GM19452 (cell line): ENCODE data around the gene ZNF530.
A peak's percentile ranks its signal among the peaks of the same experiment; 100 is the strongest.

ENCODE experiments used
- ATAC-seq: cut with Tn5 transposase; IDR thresholded peaks from one replicate; pipeline ENCODE4 v1.9.1; 2021; ENCODE audit not compliant: unreplicated experiment

Gene ZNF530

GRCh38 chr19:57613941-57614743, 14.5 kb downstream of the ZNF530 start, which contains the start of gene ZNF134:
TSS of gene ZNF134 (plus strand) at chr19:57614242. CDS start at chr19:57619469, 5,227 bp downstream.
- peak; percentile 97 for ATAC-seq

- no peak for ATAC-seq
These were observed 15.7 kb downstream of the ZNF530 start for GRCh38 chr19:57615346-57615745.

- ATAC-seq = no peak
These were observed 21.1 kb downstream of the ZNF530 start for GRCh38 chr19:57620673-57621348.

GRCh38 chr19:57623091-57623490, 23.4 kb downstream of the ZNF530 start:
- no peak for ATAC-seq

GRCh38 chr19:57632987-57633831, 33.5 kb downstream of the ZNF530 start, which contains the start of gene ZNF211:
TSS of gene ZNF211 (plus strand) at chr19:57633168. CDS start at chr19:57633347, 179 bp downstream.
- ATAC-seq = peak; percentile 96

GRCh38 chr19:57633832-57634131, 34.1 kb downstream of the ZNF530 start:
- no peak for ATAC-seq

- ATAC-seq = no peak
These were observed 37.7 kb downstream of the ZNF530 start for GRCh38 chr19:57637379-57637778.

GRCh38 chr19:57641715-57642234, 42.1 kb downstream of the ZNF530 start:
- no peak for ATAC-seq

- no peak for ATAC-seq
These were observed 42.8 kb downstream of the ZNF530 start for GRCh38 chr19:57642396-57643046.

- no peak for ATAC-seq
These were observed 44.0 kb downstream of the ZNF530 start for GRCh38 chr19:57643734-57644133.

GRCh38 chr19:57648331-57649003, 48.8 kb downstream of the ZNF530 start:
- no peak for ATAC-seq

GRCh38 chr19:57651654-57651996, 51.9 kb downstream of the ZNF530 start:
- ATAC-seq = no peak

GRCh38 chr19:57653689-57654088, 54.0 kb downstream of the ZNF530 start:
- no peak for ATAC-seq

GRCh38 chr19:57655443-57655842, 55.8 kb downstream of the ZNF530 start:
- no peak for ATAC-seq

- no peak for ATAC-seq
These were observed 56.7 kb downstream of the ZNF530 start for GRCh38 chr19:57656346-57656745.
